ENCODE data around the gene RHOJ. TPM values are rescaled to one million over a fixed set of nuclear protein-coding genes. Genes with fewer than 3 reads are reported as not detected.

Gene RHOJ
- total and polyA plus RNA-seq, 2 of the 4 experiments (the other 2 are of a cell fraction) = 9.5 to 33.9 TPM

- Histone ChIP-seq H4K20me1 (ENCODE audit: insufficient read depth, low read length) (no peaks in the 10 kb centered on the region), H3K79me1 (ENCODE audit: low read depth in 1 of 2, low read length in 2 of 2) (no peaks in the 10 kb centered on the region), H3K4me2 (ENCODE audit: low read depth, low read length) (no peak overlapping the region), H3K4me1 (ENCODE audit: control insufficient read depth, insufficient read depth, low read length) (no peaks in the 10 kb centered on the region), H3K23ac (ENCODE audit: low read depth, low read length) (no peak overlapping the region), H2BK5ac (ENCODE audit: low read depth, low read length, poor library complexity, severe bottlenecking) (no peak overlapping the region), H4K8ac (ENCODE audit: low read depth in 2 of 2, low read length in 2 of 2) (no peak overlapping the region), H3K9me1 (ENCODE audit: insufficient read depth, low read length) (no peaks in the 10 kb centered on the region), H3K18ac (ENCODE audit: low read depth, low read length) (no peak overlapping the region), H3K4ac (ENCODE audit: low read depth, low read length) (no peak overlapping the region), H4K91ac (ENCODE audit: insufficient read depth, low read depth, low read length) (no peak overlapping the region), H3K14ac (replicated peaks; ENCODE audit: low read depth, low read length) (no peak overlapping the region), H2AFZ (replicated peaks; ENCODE audit: low read length, poor library complexity) (no peak overlapping the region), H3K27me3 (ENCODE audit: control insufficient read depth, insufficient read depth, low read length) (no peaks in the 10 kb centered on the region), H2AK5ac (ENCODE audit: low read depth, low read length) (no peak overlapping the region), H3K27ac (ENCODE audit: insufficient read depth, low read length) (no peak overlapping the region), H2BK15ac (ENCODE audit: low read depth, low read length) (no peak overlapping the region), H2AK9ac (replicated peaks; ENCODE audit: low read depth, low read length, poor library complexity) (no peak overlapping the region), H3K9ac (ENCODE audit: low read depth, low read length) (no peak overlapping the region), H2BK20ac (ENCODE audit: low read depth, low read length) (no peak overlapping the region), H3K36me3 (ENCODE audit: control insufficient read depth, insufficient read depth, low read length) (no peaks in the 10 kb centered on the region), H3K56ac (ENCODE audit: extremely low read depth, insufficient read depth, low read length) (no peak overlapping the region), H2BK120ac (ENCODE audit: low read depth, low read length) (no peak overlapping the region), H3K4me3 (ENCODE audit: insufficient read depth, low read depth, low read length) (no peak overlapping the region), H4K5ac (ENCODE audit: low read depth, low read length) (no peak overlapping the region), H3K9me3 (ENCODE audit: control insufficient read depth, insufficient read depth, low read length) (0 out of 2 replicates have a peak, but pooled peaks cover 2% of the 10 kb centered on the region)
- no peak for TF ChIP-seq BHLHE40 (IDR thresholded peaks at IDR 0.05; ENCODE audit: low read depth, low read length)
- TF ChIP-seq CEBPB (IDR thresholded peaks at IDR 0.05; ENCODE audit: low read depth, low read length) = no peak
- no peak for TF ChIP-seq NFE2L2 (IDR thresholded peaks at IDR 0.05; ENCODE audit: low read depth, low read length)
- TF ChIP-seq CHD1 (IDR thresholded peaks at IDR 0.05; ENCODE audit: low read depth, low read length) = no peak
- no peak for TF ChIP-seq FOS (IDR thresholded peaks at IDR 0.05; ENCODE audit: low read depth, low read length)
- TF ChIP-seq MXI1 (IDR thresholded peaks at IDR 0.05; ENCODE audit: borderline replicate concordance, low read depth, low read length) = no peak
- no peak for TF ChIP-seq RAD21 (IDR thresholded peaks at IDR 0.05; ENCODE audit: low read length)
- no peak for TF ChIP-seq SMC3 (IDR thresholded peaks at IDR 0.05; ENCODE audit: low read depth, low read length)
- TF ChIP-seq RCOR1 (IDR thresholded peaks at IDR 0.05; ENCODE audit: insufficient replicate concordance, low read length) = no peak
- TF ChIP-seq CTCF (conservative IDR thresholded peaks at IDR 0.05; ENCODE audit: low read depth, low read length) = no peak
- no peak for TF ChIP-seq ELK1 (IDR thresholded peaks at IDR 0.05; ENCODE audit: borderline replicate concordance, low read depth, low read length)
- no CpG with 5 or more reads among the region's 3 CpGs for WGBS, 2 experiments (ENCODE audit: extremely low coverage in 2 of 2, insufficient read length in 1 of 2)
- dilution Hi-C loops (cut with HindIII; ENCODE audit: low sequenced_read_pairs, unreplicated experiment) (no loop called here), intact Hi-C loops (cut with micrococcal nuclease) (no loop called here), in situ Hi-C loops (cut with MboI; ENCODE audit: low sequenced_read_pairs) (no loop called here)
- no TSS peak for BruUV-seq (replicated peaks)
- DNase-seq (no peak), ATAC-seq (ENCODE audit: low read depth) (no peak)
- ChIA-PET CTCF (no interaction called here), POLR2A (ENCODE audit: unreplicated experiment) (no interaction called here)
These were observed 21.3 kb upstream of the RHOJ start for GRCh38 chr14:63182968-63183367.

Data from IMR-90 (cell line).